Activated CD4-positive, alpha-beta T cell treated with anti-CD3 and anti-CD28 coated beads for 1 hour (primary cell): ENCODE data around the gene CISD3.
A peak's percentile ranks its signal among the peaks of the same experiment; 100 is the strongest.

Experiments
- DNase-seq: peaks from one replicate; pipeline ENCODE4 v3.0.0-alpha.2; 2020

Gene CISD3

DNA sequence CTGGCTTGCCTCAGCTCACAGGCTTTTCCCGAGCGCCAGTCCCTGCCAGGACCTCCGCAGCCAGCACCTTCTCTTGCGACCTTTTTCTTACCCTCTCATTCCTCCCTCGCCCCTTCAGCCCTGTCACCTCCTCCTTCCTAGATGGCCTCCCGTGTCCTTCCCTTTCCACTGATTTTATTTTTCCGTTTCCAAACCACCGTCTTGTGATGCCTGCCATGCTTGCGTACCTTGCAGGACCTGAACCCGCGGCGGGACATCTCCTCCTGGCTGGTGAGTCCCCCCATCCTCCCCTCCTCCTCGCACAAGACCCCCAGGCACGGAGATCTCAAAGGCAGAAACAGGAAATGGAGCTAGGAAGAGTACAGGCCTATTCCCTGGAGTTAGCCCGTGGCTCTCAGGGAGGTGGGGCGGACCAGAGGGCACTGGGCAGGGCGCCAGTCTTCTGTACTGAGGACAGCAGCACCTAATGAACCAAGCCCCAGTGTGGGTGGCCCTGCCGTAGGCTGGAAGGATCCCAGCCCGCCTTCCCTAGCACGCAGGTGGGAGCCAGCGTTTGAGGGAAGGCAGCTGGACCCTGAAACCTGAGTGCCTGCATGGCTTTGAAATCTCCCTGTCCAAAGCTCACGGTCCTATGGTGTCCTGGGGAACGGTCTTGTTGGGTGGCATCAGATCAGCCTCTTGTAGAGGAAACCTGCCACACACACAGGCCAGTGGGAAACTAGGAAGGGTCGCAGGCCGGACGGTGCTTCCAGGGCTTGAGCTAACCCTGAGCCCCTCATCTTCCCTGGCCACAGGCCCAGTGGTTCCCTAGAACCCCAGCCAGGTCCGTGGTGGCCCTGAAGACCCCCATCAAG is 612 bp downstream of the CISD3 start:
- no peak for DNase-seq

DNA sequence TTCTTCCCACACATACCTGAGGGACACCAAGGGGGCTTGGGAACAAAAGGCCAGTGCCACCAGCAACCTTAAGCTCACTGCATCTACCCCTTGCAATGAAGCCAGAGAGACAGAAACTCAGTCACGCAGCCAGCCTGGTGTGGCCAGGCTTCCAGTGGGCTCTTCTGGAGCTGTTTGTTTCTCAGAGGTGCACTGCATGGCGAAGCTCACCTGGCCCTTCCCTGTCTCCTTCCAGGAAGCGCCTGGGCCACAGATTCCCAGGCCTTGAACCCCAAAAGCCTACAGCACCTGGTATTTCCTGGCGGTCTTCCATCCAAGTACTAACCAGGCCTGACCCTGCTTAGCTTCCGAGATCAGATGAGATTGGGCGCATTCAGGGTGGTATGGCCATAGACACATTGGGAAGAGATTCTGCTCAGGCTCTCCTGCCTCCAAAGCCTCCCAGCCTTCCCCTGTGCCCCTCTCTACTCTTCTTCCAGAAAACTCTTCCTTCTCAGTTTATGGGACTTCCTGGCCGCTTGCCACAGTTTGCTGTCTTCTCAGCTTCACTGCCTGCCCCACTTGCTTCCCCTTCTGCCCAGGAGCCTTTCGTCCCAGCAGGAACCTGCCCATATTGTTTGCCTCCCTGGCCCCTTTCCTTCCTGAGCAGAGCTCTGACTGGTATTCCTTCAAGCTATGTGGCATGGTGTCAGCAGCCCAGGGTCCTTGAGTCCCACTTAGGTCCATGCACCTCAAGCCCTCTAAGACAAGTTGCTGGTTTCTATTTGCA is 1.6 kb downstream of the CISD3 start:
- no peak for DNase-seq

DNA sequence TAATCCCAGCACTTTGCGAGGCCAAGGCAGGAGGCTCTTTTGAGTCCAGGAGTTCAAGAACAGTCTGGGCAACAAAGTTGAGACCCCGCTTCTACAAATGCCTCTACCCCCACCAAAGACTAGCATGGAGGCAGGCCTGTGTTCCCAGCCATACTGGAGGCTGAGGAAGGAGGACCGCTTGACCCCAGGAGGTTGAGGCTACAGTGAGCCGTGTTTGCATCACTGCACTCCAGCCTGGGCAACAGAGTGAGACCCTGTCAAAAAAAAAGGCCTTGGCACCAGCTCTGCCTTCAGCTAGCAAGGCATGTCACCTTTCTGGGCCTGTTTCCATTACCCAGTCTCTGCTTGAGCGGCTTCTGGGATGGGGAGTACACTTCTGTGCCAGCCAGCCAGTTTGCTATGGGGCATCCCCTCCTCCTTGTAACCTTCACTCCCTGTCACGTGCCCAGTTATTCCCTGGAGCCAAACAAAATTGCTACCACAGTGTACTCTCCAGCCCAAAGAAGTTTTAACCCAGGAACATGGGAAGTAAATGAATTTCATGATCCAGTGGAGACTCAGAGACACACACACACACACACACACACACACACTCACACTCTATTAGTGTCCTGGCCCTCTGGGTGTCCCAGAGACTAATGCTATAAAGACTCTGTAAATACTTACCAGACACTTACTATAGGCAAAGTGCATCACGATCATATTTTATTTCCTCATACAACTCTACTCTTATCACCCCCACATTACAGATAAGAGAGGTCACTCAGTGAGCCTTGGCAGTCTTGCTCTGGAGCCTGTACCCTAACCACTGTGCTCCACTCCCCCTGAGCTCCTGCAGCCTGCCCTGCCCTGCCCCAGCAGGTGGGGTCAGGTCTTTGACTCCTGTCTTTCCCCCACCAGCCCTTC is 2.5 kb downstream of the CISD3 start:
- no peak for DNase-seq

DNA sequence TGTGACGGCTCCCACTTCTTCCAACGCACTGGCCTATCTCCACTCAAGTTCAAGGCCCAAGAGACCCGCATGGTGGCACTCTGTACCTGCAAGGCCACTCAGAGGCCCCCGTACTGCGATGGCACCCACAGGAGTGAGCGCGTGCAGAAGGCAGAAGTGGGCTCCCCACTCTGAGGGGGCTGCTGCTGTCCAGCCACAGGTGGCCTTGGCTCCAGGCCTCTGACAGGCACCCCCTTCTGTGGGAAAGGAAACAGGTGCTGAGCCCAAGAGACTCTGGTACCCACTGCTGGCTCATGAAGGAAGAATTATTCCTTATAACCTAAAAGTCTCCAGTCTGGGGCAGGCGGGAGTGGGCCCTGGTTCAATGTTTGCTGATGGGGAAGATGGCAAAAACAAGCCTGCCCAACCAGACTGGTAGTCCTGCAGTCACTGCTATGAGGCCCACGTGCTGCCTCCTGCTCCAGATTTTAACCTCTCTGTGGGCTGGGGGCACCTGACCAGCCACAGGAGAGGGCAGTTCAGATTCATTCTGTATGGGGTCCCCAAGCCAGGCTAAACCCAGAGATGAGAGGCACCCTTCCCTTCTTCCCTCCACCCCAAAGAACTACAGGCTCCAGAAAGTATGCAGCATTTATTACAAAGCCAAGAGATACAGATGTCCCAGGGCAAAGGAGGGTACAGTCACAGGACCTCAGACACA is 3.3 kb downstream of the CISD3 start:
- DNase-seq = no peak

DNA sequence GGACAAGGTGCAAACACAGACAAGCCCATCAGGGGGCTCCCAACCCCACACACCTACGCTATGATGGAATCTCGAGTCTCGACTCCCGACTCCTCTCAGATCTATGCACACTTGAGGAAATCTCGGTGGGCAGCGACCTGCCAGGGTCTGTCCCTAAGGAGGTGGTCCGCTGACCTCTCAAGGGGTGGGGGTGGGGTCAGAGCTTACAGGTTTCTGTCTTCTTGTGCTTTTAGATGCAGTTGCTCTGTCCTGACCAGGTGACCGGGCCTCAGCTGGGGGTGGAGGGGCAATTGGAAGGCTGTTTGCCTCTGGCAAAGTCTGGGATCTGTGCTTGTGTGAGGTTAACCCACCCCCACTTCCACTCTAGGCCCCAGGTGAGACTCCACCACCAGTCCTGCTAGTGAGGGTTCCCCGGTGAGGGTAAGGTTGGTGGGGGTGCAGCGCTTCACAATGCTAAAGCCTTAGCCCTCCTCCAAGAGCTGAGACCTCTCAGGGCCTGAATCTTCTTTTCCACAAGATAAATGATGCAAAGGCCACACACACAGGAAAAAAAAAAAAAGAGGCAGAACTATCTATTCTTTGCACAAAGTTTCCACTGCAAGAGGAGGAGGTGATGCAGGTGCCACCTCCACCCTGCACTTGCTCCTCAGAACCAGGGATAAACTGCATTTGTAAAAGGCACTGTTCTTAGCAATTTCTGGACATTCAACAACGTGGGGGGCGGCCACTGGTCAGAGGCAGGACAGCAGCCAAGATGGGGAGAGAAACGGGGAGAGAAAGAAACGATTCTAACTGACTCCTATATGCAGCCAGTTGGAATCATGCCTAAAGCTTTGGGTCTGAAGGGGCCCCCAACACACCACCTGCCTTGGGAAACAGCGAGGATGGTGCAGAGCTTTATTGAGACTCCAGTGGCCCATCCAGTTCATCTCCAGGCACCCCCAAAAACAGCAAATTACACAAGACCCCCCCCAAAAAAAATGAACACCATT is 4.1 kb downstream of the CISD3 start:
- no peak for DNase-seq

DNA sequence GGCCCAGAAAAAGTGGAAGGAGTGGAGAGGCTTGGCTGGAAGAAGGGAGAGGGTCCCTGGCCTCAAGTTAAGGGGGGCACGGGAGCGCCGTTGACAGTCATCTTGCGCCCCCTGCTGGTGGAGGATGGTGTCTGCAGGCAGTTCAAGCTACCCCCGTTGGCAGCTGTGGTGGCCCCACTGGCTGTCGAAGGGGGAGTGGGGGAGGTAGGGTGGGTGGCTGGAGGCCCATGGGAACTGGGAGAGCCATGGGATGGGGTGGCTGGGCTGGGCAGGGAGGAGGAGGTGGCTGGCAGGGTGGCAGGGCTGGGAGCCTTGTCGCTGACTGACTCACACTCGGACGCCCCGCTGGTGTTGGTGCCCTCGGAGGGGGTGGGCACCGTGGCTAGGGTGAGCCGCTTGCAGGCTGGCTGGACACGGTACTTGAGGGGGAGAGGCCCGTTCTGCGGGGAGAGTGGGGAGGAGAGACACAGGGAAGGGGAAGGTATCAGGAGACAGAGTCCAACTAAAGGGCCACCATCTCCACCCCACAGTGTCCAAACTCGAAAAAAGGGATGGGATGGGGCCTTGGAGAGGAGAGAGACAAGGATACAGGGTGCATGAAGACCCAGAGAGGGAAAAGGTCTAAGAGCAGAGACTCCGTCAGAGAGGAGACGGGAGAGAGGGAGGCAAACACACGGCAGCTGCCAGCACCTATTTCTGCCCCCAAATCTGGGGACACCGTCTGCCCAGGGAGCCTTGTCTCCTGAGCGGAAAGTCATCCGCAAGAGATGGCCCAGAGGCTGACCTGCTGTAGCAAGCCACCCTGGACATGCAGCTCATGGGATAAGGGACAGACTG is 5.2 kb downstream of the CISD3 start:
- DNase-seq = peak; percentile 66

DNA sequence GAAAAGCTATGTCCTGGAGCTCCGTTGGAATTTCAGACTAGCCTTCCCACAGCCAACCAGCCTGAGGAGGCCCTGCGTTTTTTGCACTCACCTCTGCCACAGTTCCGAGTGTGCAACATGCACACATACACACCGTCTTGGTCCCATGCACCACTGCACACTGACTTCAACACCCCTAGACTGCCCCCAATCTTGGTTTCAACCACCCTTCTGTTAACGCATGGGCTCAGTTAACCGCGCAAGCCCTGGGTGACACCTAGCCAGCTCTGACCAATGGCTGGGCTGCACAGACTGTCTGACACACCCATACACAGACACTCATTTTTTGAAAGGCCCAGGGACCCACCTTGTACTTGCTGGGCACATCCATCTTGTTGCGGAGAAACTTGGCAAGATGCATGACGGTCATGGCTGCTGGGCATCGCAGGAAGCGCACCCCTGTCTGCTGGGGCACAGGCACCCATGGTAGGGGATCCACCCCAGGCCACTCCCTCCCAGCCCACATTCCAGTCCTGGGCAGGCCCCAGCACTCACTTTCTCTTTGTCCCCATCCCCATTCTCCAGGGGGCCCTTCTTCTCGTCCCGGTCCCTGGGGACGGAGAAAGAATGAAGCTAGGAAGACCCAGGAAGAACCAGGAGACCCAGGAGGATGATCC is 8.0 kb downstream of the CISD3 start:
- no peak for DNase-seq

DNA sequence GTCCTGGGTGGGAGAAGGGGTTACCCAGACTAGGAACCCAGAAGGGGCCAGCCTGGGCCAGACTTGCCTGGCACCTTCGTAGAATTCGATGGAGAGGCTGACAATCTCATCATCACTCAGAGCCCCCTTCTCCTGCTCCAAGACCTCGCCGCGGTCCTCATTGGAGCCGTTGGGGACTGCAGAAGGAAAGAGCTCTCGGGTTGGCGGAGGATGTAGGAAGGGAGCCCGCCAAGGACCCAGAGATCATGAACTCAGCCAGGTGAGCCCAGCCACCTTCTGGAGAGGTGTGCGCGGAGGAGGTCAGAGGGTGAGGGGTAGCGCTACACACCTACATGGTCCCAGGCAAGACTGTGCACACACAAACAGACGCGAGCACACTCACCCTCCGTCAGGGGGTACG is 8.5 kb downstream of the CISD3 start:
- no peak for DNase-seq

DNA sequence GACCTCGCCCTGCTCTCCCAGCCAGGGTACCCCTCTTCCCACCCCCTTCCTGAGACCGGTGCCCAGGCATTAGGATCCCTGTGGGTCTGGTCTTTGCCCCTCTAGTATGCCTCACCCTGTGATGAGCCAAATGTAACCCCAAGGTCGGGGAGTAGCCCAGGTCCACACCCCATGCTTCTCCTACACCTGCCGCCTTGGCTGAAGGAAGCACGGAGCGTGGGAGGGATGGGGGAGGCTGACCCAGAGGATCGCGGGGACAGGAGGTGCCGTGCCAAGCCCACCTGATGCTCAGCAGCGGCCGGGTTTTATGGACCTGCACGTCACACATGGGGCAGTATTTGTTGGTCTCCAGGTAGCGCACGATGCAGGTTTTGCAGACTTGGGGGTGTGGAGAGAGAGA is 9.2 kb downstream of the CISD3 start:
- no peak for DNase-seq

DNA sequence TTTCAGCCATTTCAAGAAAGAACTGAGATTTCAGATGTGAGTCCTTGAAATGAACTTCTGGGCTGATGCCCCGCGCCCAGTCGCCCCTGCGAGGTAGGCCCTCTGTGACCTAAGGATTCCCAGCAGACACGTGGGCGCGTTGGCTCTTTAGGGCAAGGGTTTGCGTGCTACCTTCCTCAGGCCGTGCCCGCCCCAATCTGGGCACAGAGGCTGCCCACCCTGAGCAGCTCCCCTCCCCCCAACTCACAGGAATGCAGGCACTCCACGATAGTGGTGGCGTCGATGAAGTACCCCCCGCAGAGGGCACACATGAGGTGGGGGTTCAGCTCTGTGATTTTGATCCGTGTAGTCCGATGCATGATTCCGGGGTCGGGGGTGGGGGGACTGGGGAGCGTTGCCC is 9.9 kb downstream of the CISD3 start:
- no peak for DNase-seq

DNA sequence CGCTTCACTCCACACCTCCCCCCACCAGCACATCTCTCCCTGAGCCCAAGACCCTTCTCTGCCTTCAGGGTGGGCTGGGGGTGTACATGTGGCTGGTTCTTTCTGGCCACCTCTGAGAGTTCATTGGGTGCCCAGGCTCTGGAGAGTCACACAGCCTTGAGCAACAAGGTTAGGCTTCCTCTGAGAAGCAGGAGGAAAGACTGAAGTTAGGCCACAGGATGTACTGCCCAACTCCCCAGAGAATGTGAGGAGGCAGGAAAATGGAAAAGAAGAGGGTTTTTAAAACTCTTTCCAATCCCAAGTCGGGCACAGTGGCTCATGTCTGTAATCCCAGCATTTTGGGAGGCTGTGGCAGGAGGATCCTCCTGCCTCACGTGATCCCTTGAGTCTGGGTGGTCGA is 10.7 kb downstream of the CISD3 start:
- DNase-seq = no peak

DNA sequence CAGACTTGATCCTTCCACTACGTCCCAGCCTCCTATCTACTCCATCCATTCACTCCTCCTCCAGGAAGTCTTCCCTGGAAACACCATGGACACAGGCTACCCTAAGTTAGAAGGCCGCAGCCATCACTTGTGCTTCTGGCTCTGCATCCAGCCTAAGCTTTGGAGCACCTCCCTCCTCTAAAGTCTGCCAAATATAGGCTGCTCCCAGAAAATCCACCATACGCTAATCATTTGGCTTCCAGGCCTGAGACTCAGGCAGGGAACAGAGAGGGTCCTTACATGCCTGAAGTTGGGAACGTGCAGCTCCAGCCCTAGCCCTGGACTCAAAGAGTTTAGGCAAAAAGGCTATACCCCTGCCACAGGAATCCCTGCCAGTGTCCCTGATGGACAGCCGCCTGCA is 11.3 kb downstream of the CISD3 start:
- no peak for DNase-seq

DNA sequence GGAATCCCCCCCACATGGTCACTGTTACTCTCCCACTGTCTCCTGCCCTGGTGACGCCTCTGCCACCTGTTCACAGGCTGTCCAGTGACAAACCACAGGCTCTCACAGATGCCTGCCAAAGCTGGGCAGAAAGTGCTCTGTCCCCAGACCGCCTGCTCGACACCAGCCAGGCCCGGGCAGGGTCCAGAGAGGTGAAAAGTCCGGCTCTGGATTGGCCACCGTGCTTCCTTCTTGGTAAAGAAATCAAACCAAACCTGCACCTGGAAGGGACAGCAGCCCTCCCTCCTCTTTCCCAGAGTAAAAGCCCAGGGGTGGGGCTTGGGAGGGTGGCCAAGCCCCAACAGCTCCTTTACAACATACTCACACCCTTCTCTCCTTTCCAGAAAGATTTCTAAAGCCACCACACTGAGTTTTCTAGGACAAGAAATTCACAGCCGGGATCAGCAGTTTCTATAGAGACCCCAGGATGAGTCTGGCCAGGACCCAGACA is 11.8 kb downstream of the CISD3 start:
- no peak for DNase-seq

DNA sequence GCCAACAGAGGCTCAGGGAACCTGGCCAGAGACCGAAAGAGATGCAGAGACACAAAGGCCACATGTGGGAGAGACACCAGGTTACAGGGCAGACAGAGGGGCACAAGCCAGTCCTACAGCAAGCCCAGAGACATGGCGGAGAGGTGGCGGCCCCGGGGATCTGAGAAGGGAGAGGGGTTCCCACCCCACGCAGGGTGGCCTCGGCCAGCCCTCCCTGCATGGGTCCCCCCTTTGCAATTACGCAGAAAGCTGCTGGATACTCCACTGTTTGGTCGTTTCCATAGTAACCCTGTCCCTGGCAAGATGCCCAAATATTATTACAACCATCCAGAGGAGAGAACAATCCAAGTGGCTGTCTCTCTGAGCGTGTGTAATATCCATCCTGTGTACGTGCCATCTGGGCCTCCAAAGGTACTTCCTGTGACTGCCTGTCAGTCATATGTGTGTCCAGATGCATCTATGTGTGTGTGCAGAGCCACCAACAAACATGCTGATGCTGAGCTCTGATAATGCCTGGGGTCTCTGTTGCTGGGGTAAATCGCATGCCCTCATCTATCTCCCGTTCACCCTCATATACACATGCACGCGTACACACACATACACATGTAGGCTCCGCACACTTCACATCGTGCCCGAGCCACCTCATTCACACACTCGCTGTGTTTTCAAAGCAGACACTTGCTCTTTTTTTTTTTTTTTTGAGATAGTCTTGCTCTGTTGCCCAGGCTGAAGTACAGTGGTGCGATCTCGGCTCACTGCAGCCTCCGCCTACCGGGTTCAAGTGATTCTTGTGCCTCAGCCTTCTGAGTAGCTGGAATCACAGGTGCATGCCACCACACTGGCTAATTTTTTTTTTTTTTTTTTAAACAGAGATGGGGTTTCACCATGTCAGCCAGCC is 12.5 kb downstream of the CISD3 start:
- no peak for DNase-seq

DNA sequence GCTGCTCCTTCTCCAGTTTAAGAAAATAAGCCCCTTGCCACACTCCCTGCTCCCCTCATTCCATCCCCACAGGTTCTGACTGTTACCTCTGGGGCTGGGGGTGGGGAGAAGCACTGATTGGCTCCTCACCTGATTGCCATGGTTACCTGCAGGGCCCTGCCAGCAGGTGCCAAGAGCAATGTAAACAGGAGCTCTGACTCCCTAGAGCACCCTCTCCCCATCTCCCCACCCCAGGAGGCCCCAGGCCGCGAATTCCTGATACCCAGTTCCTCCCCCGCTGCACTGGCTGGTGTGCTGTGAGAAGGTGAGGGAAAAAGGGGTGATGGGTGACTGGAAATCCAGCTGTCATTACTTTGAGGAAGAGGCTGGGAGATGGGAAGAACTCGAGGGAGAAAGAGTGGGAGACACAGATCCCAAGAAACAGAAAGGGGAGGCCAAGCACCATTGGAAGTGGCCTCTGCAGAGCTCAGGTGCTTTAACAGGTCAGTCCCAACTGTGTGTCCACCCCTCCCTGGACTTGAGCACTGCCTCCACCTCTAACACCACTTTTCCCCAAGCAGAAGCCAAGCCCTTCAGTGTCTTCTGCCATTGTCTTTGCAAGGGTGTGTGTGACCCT is 13.5 kb downstream of the CISD3 start:
- no peak for DNase-seq

DNA sequence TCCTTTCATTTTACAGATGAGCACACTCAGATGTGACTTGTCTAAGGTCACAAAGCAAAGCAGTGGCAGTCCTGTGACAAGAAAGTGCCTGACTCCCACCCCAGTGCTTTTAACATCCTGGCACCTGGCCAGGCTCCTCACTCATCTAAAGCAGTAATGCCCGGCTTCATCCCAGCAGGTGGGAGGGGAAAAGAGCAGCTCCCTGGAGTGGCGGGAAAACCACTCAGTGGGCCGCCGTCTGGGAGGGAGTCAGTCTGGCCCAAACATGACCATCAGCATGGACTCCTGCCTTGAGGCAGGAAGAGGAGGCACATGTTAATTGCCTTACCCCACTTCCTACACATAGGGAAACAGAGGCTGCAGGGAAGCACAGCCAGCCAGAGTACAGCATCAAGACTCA is 15.4 kb downstream of the CISD3 start:
- DNase-seq = no peak

DNA sequence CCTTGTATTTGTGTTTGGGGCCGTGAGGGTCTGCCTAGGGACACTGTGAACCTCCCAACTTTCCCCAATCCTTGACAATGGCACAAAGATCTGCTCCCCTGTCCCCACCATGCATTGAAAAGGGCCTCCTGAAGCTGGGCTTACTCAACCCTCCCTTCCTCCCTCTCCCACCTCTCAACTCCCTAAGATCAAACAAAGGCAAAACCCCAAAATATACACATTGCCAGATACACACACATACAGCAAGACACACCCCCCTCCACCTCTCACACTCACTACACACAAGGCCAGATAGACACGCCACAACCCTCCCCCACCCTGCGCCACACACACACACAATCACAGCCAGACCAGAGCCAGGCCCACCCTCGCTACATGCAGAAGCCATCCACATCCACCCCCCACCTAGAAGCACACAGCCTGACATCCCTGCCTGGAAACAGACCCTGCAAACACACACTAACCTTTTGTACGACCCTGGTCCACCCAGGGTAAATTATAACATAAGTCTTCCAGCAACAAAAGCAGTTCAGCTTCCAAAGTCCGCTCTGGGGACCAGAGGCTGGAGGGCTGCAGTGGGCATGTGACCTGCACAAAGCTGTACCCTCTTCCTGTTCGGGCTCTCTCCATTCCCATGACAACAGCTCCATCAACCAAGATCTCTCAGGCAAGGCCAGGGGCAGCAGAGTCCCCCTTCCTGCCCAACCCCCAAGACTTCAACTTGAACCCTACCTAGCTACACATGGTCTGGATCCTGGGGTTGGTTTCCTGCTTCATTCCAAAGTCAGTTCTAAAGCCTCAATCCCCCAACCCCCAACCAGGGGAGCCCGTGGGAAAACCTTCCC is 16.1 kb downstream of the CISD3 start:
- no peak for DNase-seq
